Liver (tissue), 9 donors: ENCODE results near the gene CSMD2. TPM values are rescaled to one million over a fixed set of nuclear protein-coding genes. Genes with fewer than 3 reads are reported as not detected.

Experiments
- DNase-seq: peaks from one replicate; pipeline ENCODE4 v3.0.0-alpha.2; 2017; ENCODE audit warnings: low spot score
- H3K27ac ChIP-seq, 2 donors: one replicate each; pipeline ENCODE4 v1.7.0; 2013; ENCODE audit warnings: inconsistent platforms in 2 of 2, low read length in 2 of 2, control low read depth in 1 of 2, low read depth in 1 of 2, mild to moderate bottlenecking in 1 of 2
- H3K27me3 ChIP-seq, 4 donors: one replicate each; pipeline versions ENCODE4 v1.6.1 to v1.7.0; 2013; ENCODE audit warnings: low read length in 3 of 4, inconsistent platforms in 1 of 4, mild to moderate bottlenecking in 1 of 4, moderate library complexity in 1 of 4; ENCODE audit not compliant: control insufficient read depth in 4 of 4, insufficient read depth in 4 of 4
- H3K36me3 ChIP-seq, 4 donors: one replicate each; pipeline versions ENCODE4 v1.6.1 to v1.7.0; 2013; ENCODE audit warnings: low read length in 3 of 4, mild to moderate bottlenecking in 3 of 4, low read depth in 1 of 4, moderate library complexity in 1 of 4; ENCODE audit not compliant: control insufficient read depth in 4 of 4, insufficient read depth in 3 of 4
- H3K4me1 ChIP-seq, 4 donors: one replicate each; pipeline versions ENCODE4 v1.6.1 to v1.7.0; 2013; ENCODE audit warnings: low read length in 3 of 4, mild to moderate bottlenecking in 3 of 4, moderate library complexity in 1 of 4; ENCODE audit not compliant: control insufficient read depth in 4 of 4, insufficient read depth in 4 of 4
- H3K4me3 ChIP-seq, 3 donors: one replicate each; pipeline versions ENCODE4 v1.6.1 to v1.7.0; 2013; ENCODE audit warnings: low read length in 3 of 3, control low read depth in 1 of 3, low read depth in 1 of 3, mild to moderate bottlenecking in 1 of 3
- H3K9ac ChIP-seq, 2 donors: one replicate each; pipeline ENCODE4 v1.7.0; 2013; ENCODE audit warnings: low read length in 2 of 2, mild to moderate bottlenecking in 2 of 2, moderate library complexity in 2 of 2, control low read depth in 1 of 2, low read depth in 1 of 2
- H3K9me3 ChIP-seq, 4 donors: one replicate each; pipeline versions ENCODE4 v1.6.1 to v1.7.0; 2013; ENCODE audit warnings: low read length in 3 of 4; ENCODE audit not compliant: control insufficient read depth in 4 of 4
- EGR1 ChIP-seq, 2 donors: IDR thresholded peaks; 2 replicates each; pipeline ENCODE4 v1.6.1; 2016 to 2018; ENCODE audit warnings: antibody characterized with exemption in 2 of 2, low read depth in 2 of 2
- FOXA1 ChIP-seq: IDR thresholded peaks from 2 replicates; pipeline ENCODE4 v1.6.1; 2016; ENCODE audit warnings: antibody characterized with exemption
- FOXA2 ChIP-seq: IDR thresholded peaks from 2 replicates; pipeline ENCODE4 v1.6.1; 2016; ENCODE audit warnings: antibody characterized with exemption
- GABPA ChIP-seq, 2 donors: IDR thresholded peaks in 1 of 2; conservative IDR thresholded peaks in 1 of 2; 2 replicates each; pipeline ENCODE4 v1.6.1; 2016; ENCODE audit warnings: antibody characterized with exemption in 2 of 2, mild to moderate bottlenecking in 1 of 2, moderate library complexity in 1 of 2
- HNF4A ChIP-seq, 2 donors: conservative IDR thresholded peaks; 2 replicates each; pipeline ENCODE4 v1.6.1; 2016; ENCODE audit warnings: antibody characterized with exemption in 2 of 2, mild to moderate bottlenecking in 2 of 2
- HNF4G ChIP-seq: IDR thresholded peaks from 2 replicates; pipeline ENCODE4 v1.6.1; 2016; ENCODE audit warnings: antibody characterized with exemption
- JUND ChIP-seq, 2 donors: IDR thresholded peaks; 2 replicates each; pipeline ENCODE4 v1.6.1; 2016; ENCODE audit warnings: antibody characterized with exemption in 2 of 2
- NR2F2 ChIP-seq: IDR thresholded peaks from 2 replicates; pipeline ENCODE4 v1.6.1; 2016; ENCODE audit warnings: antibody characterized with exemption
- RAD21 ChIP-seq, 2 donors: IDR thresholded peaks; 2 replicates each; pipeline ENCODE4 v1.6.1; 2016; ENCODE audit warnings: antibody characterized with exemption in 2 of 2, mild to moderate bottlenecking in 2 of 2
- RXRA ChIP-seq, 2 donors: IDR thresholded peaks; 2 replicates each; pipeline ENCODE4 v1.6.1; 2017 to 2018; ENCODE audit warnings: antibody characterized with exemption in 2 of 2, mild to moderate bottlenecking in 1 of 2
- SP1 ChIP-seq: IDR thresholded peaks from 2 replicates; pipeline ENCODE4 v1.6.1; 2018; ENCODE audit warnings: antibody characterized with exemption, mild to moderate bottlenecking
- TAF1 ChIP-seq: conservative IDR thresholded peaks from 2 replicates; pipeline ENCODE4 v1.6.1; 2016; ENCODE audit warnings: antibody characterized with exemption, mild to moderate bottlenecking
- YY1 ChIP-seq: IDR thresholded peaks from 2 replicates; pipeline ENCODE4 v1.6.1; 2016; ENCODE audit warnings: antibody characterized with exemption, mild to moderate bottlenecking
- WGBS: extraction: QIAGEN DNeasy Blood & Tissue Kit; methylation state at CpG from one replicate; pipeline ENCODE4 v1.1.7; 2013; 5-methylcytosine and 5-hydroxymethylcytosine counted together
- polyA plus RNA-seq, 2 donors: library from polyadenylated mRNA; stranded (reverse) in 1 of 2; unstranded in 1 of 2; fragments of 200-250 nt in 1 of 2; fragments of >200 nt in 1 of 2; fragmentation: Nextera tagmentation in 1 of 2; extraction: Ambion mirVana in 1 of 2; gene quantifications; one replicate each; pipeline versions ENCODE4 v1.2.1 to v1.2.3, GENCODE V29; 2013 to 2015
- total RNA-seq, 2 donors: library from RNA; depleted of rRNA; stranded (reverse); fragments of >200 nt; gene quantifications; one replicate each; pipeline ENCODE4 v1.2.3, GENCODE V29; 2014
- TF ChIP-seq, protein P1 (sequence below): fragments of 150-350 bp; IDR thresholded peaks from 2 replicates; pipeline ENCODE4 v1.5.1; 2017; ENCODE audit warnings: improper control_type of control experiment, low read depth, low read length; ENCODE audit not compliant: missing input control
- TF ChIP-seq, protein P2 (sequence below): IDR thresholded peaks from 2 replicates; pipeline ENCODE4 v1.6.1; 2016; ENCODE audit warnings: antibody characterized with exemption
- TF ChIP-seq, protein P3 (sequence below): IDR thresholded peaks from 2 replicates; pipeline ENCODE4 v1.6.1; 2016; ENCODE audit warnings: antibody characterized with exemption, mild to moderate bottlenecking
- TF ChIP-seq, protein P4 (sequence below): IDR thresholded peaks from 2 replicates; pipeline ENCODE4 v1.6.1; 2016; ENCODE audit warnings: antibody characterized with exemption
- TF ChIP-seq, protein P5 (sequence below): IDR thresholded peaks from 2 replicates; pipeline ENCODE4 v1.6.1; 2016; ENCODE audit warnings: antibody characterized with exemption
- donor health status: healthy.
- donor health status: healthy.
- donor health status: healthy.
- donor health status: healthy.
- donor health status: healthy.

CSMD2 gene
- total and polyA plus RNA-seq, 4 donors: 0.08 to 0.09 TPM; not detected in 2

DNA sequence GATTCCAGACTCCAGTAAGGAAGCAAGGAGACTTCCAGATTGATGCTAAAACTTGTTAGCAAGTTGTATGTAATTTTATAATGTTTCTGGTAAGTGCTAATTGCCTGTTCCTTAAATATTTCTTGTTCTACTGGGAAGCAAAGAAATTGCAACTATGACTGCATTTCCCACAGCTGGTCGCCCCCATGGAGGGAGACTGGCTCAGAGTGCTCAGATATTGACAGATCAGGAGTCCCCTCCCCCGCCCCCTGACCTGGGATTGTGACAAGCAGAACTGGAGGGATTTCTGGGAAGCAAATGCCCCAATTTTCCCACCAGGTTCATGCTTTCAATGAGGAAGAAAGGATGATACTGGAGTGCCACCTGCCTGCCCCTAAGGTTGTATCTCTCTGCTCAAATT, 383.4 kb downstream of the CSMD2 start:
- TF ChIP-seq FOXA2 (no peak), GABPA (IDR thresholded peaks at IDR 0.05 in 1 of 2, conservative IDR thresholded peaks at IDR 0.05 in 1 of 2) (no peak), TAF1 (no peak), YY1 (no peak), RXRA (IDR thresholded peaks at IDR 0.05) (no peak), NR2F2 (no peak), SP1 (no peak), FOXA1 (no peak), RAD21 (IDR thresholded peaks at IDR 0.05) (no peak), EGR1 (IDR thresholded peaks at IDR 0.05; ENCODE audit: low read depth in 2 of 2) (no peak), HNF4A (conservative IDR thresholded peaks at IDR 0.05) (no peak), JUND (IDR thresholded peaks at IDR 0.05) (no peak), HNF4G (no peak)
- TF ChIP-seq, protein P1, sequence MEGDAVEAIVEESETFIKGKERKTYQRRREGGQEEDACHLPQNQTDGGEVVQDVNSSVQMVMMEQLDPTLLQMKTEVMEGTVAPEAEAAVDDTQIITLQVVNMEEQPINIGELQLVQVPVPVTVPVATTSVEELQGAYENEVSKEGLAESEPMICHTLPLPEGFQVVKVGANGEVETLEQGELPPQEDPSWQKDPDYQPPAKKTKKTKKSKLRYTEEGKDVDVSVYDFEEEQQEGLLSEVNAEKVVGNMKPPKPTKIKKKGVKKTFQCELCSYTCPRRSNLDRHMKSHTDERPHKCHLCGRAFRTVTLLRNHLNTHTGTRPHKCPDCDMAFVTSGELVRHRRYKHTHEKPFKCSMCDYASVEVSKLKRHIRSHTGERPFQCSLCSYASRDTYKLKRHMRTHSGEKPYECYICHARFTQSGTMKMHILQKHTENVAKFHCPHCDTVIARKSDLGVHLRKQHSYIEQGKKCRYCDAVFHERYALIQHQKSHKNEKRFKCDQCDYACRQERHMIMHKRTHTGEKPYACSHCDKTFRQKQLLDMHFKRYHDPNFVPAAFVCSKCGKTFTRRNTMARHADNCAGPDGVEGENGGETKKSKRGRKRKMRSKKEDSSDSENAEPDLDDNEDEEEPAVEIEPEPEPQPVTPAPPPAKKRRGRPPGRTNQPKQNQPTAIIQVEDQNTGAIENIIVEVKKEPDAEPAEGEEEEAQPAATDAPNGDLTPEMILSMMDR: no peak
- TF ChIP-seq, protein P2, sequence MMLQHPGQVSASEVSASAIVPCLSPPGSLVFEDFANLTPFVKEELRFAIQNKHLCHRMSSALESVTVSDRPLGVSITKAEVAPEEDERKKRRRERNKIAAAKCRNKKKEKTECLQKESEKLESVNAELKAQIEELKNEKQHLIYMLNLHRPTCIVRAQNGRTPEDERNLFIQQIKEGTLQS: no peak
- TF ChIP-seq, protein P3, sequence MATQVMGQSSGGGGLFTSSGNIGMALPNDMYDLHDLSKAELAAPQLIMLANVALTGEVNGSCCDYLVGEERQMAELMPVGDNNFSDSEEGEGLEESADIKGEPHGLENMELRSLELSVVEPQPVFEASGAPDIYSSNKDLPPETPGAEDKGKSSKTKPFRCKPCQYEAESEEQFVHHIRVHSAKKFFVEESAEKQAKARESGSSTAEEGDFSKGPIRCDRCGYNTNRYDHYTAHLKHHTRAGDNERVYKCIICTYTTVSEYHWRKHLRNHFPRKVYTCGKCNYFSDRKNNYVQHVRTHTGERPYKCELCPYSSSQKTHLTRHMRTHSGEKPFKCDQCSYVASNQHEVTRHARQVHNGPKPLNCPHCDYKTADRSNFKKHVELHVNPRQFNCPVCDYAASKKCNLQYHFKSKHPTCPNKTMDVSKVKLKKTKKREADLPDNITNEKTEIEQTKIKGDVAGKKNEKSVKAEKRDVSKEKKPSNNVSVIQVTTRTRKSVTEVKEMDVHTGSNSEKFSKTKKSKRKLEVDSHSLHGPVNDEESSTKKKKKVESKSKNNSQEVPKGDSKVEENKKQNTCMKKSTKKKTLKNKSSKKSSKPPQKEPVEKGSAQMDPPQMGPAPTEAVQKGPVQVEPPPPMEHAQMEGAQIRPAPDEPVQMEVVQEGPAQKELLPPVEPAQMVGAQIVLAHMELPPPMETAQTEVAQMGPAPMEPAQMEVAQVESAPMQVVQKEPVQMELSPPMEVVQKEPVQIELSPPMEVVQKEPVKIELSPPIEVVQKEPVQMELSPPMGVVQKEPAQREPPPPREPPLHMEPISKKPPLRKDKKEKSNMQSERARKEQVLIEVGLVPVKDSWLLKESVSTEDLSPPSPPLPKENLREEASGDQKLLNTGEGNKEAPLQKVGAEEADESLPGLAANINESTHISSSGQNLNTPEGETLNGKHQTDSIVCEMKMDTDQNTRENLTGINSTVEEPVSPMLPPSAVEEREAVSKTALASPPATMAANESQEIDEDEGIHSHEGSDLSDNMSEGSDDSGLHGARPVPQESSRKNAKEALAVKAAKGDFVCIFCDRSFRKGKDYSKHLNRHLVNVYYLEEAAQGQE: no peak
- TF ChIP-seq, protein P4, sequence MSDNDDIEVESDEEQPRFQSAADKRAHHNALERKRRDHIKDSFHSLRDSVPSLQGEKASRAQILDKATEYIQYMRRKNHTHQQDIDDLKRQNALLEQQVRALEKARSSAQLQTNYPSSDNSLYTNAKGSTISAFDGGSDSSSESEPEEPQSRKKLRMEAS: no peak
- WGBS: 56% methylated on average over 2 of the region's 2 CpGs

DNA sequence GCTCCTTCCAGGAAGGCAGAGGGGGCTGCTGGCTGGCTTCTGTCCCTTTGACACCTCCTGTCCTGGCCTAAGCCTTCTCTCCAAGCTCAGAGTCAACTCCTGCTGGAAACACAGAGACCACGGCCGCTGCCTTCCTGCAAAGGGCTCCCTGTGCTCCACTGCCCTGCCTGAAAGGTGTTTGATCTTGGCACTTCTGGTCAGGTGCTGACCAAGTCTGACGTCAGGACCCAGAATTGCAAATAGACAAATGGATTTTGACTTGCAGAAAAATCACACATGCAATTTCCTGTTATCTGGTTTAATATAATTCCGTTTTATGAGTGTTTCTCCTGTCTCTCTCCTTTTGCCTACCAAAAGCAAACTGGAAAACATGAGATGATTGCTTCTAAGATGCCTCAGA, 387.7 kb downstream of the CSMD2 start:
- H3K4me1 ChIP-seq: no peaks in the 10 kb centered on the region
- DNase-seq: no peak
- no peak for TF ChIP-seq FOXA1
- TF ChIP-seq GABPA (IDR thresholded peaks at IDR 0.05 in 1 of 2, conservative IDR thresholded peaks at IDR 0.05 in 1 of 2): no peak
- TF ChIP-seq RAD21 (IDR thresholded peaks at IDR 0.05): no peak
- TF ChIP-seq TAF1: no peak
- TF ChIP-seq RXRA (IDR thresholded peaks at IDR 0.05): no peak
- TF ChIP-seq, protein P3: no peak
- TF ChIP-seq FOXA2: no peak
- no peak for TF ChIP-seq YY1
- TF ChIP-seq, protein P5, sequence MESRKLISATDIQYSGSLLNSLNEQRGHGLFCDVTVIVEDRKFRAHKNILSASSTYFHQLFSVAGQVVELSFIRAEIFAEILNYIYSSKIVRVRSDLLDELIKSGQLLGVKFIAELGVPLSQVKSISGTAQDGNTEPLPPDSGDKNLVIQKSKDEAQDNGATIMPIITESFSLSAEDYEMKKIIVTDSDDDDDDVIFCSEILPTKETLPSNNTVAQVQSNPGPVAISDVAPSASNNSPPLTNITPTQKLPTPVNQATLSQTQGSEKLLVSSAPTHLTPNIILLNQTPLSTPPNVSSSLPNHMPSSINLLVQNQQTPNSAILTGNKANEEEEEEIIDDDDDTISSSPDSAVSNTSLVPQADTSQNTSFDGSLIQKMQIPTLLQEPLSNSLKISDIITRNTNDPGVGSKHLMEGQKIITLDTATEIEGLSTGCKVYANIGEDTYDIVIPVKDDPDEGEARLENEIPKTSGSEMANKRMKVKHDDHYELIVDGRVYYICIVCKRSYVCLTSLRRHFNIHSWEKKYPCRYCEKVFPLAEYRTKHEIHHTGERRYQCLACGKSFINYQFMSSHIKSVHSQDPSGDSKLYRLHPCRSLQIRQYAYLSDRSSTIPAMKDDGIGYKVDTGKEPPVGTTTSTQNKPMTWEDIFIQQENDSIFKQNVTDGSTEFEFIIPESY: no peak
- no peaks in the 10 kb centered on the region for H3K9me3 ChIP-seq
- H3K4me3 ChIP-seq: no peak overlapping the region
- H3K9ac ChIP-seq: no peak overlapping the region
- WGBS: 61% methylated on average over 4 of the region's 4 CpGs
- H3K27me3 ChIP-seq: peaks cover 0 to 4% (median 0%) of the 10 kb centered on the region in 4 donors
- H3K36me3 ChIP-seq: no peaks in the 10 kb centered on the region
- no peak overlapping the region for H3K27ac ChIP-seq

More for the DNA sequence above, 383.4 kb downstream of the CSMD2 start:
- no peak overlapping the region for H3K27ac ChIP-seq
- no peaks in the 10 kb centered on the region for H3K9me3 ChIP-seq
- no peak for DNase-seq
- no peaks in the 10 kb centered on the region for H3K4me1 ChIP-seq
- no peaks in the 10 kb centered on the region for H3K36me3 ChIP-seq
- no peak overlapping the region for H3K9ac ChIP-seq
- no peak overlapping the region for H3K4me3 ChIP-seq
- H3K27me3 ChIP-seq: peaks cover 0 to 4% (median 0%) of the 10 kb centered on the region in 4 donors
